HEK293 (cell line): ENCODE data around the gene EPHB1.

Experiments
- CTCF ChIA-PET: fragments of 350-600 bp; formaldehyde crosslinking; extraction: SDS; loops from one replicate; lab custom pipeline; 2021; ENCODE audit warnings: antibody characterized with exemption; lab: Yijun Ruan, JAX
- POLR2A ChIA-PET: fragments of 300-600 bp; formaldehyde crosslinking; extraction: SDS; loops from one replicate; lab custom pipeline; 2020; ENCODE audit warnings: antibody characterized with exemption, inconsistent platforms; lab: Yijun Ruan, JAX
- H3K27ac ChIP-seq: fragments of 200-500 bp; sonication (Bioruptor generic); 2 replicates; pipeline ENCODE4 v1.5.1; 2014; ENCODE audit warnings: low read depth, low read length, control low read depth, inconsistent platforms; ENCODE audit errors: extremely low read depth
- H3K36me3 ChIP-seq, 2 experiments: fragments of 200-500 bp in 1 of 2; sonication (Bioruptor generic) in 1 of 2; 1 replicate in 1 of 2; 2 replicates in 1 of 2; pipeline ENCODE4 v1.5.1; 2014 to 2017; ENCODE audit warnings: inconsistent platforms in 2 of 2, low read length in 2 of 2; ENCODE audit not compliant: control insufficient read depth in 2 of 2, insufficient read depth in 1 of 2
- H3K4me1 ChIP-seq: fragments of 200-500 bp; sonication (Bioruptor generic); 2 replicates; pipeline ENCODE4 v1.5.1; 2014; ENCODE audit warnings: mild to moderate bottlenecking, low read length, inconsistent platforms; ENCODE audit not compliant: control insufficient read depth, insufficient read depth
- H3K4me3 ChIP-seq: 2 replicates; pipeline ENCODE4 v1.5.1; 2011; ENCODE audit warnings: low read depth, mild to moderate bottlenecking, control low read depth, low read length, moderate library complexity
- H3K9me3 ChIP-seq: fragments of 200-500 bp; sonication (Bioruptor generic); 2 replicates; pipeline ENCODE4 v1.5.1; 2014; ENCODE audit warnings: low read depth, low read length, inconsistent platforms; ENCODE audit not compliant: control insufficient read depth, insufficient read depth
- BCL11B ChIP-seq: fragments of 450-650 bp; formaldehyde crosslinking; IDR thresholded peaks from 2 replicates; pipeline ENCODE4 v1.5.1; 2016; ENCODE audit warnings: low read depth, missing biosample characterization, missing genetic modification characterization
- HOXA7 ChIP-seq: sonication (generic); formaldehyde crosslinking; IDR thresholded peaks from 2 replicates; pipeline ENCODE4 v1.8.1; 2022; ENCODE audit warnings: missing genetic modification reagents, borderline replicate concordance
- IKZF3 ChIP-seq: fragments of 450-650 bp; IDR thresholded peaks from 2 replicates; pipeline ENCODE4 v1.5.0; 2018; ENCODE audit warnings: missing biosample characterization, mild to moderate bottlenecking, missing genetic modification characterization, moderate library complexity
- KLF1 ChIP-seq: fragments of 450-650 bp; formaldehyde crosslinking; IDR thresholded peaks from 2 replicates; pipeline ENCODE4 v1.5.1; 2016; ENCODE audit warnings: missing biosample characterization, missing genetic modification characterization
- MZF1 ChIP-seq: fragments of 450-650 bp; formaldehyde crosslinking; IDR thresholded peaks from 2 replicates; pipeline ENCODE4 v1.5.1; 2017; ENCODE audit warnings: missing biosample characterization, missing genetic modification characterization, borderline replicate concordance
- OSR2 ChIP-seq: fragments of 450-650 bp; formaldehyde crosslinking; IDR thresholded peaks from 2 replicates; pipeline ENCODE4 v1.5.1; 2016; ENCODE audit warnings: missing biosample characterization, missing genetic modification characterization
- PRDM6 ChIP-seq: fragments of 450-650 bp; formaldehyde crosslinking; IDR thresholded peaks from 2 replicates; pipeline ENCODE4 v1.5.1; 2017; ENCODE audit warnings: missing biosample characterization, missing genetic modification characterization
- ZBTB10 ChIP-seq: fragments of 450-650 bp; formaldehyde crosslinking; IDR thresholded peaks from 2 replicates; pipeline ENCODE4 v1.5.1; 2016; ENCODE audit warnings: missing biosample characterization, missing genetic modification characterization
- ZBTB20 ChIP-seq: fragments of 450-650 bp; formaldehyde crosslinking; IDR thresholded peaks from 2 replicates; pipeline ENCODE4 v1.5.1; 2016; ENCODE audit warnings: missing biosample characterization, missing genetic modification characterization
- ZBTB49 ChIP-seq: fragments of 450-650 bp; formaldehyde crosslinking; IDR thresholded peaks from 2 replicates; pipeline ENCODE4 v1.5.1; 2016; ENCODE audit warnings: missing biosample characterization, missing genetic modification characterization, low read depth
- ZBTB8A ChIP-seq: fragments of 450-650 bp; formaldehyde crosslinking; IDR thresholded peaks from 2 replicates; pipeline ENCODE4 v1.5.1; 2016; ENCODE audit warnings: missing biosample characterization, missing genetic modification characterization
- ZFP37 ChIP-seq: fragments of 450-650 bp; formaldehyde crosslinking; IDR thresholded peaks from 2 replicates; pipeline ENCODE4 v1.5.1; 2016; ENCODE audit warnings: missing biosample characterization, missing genetic modification characterization
- ZFP69B ChIP-seq: fragments of 450-650 bp; formaldehyde crosslinking; IDR thresholded peaks from 2 replicates; pipeline ENCODE4 v1.5.1; 2016; ENCODE audit warnings: missing biosample characterization, missing genetic modification characterization
- ZNF16 ChIP-seq: fragments of 450-650 bp; formaldehyde crosslinking; IDR thresholded peaks from 2 replicates; pipeline ENCODE4 v1.5.1; 2016; ENCODE audit warnings: low read depth, missing biosample characterization, missing genetic modification characterization
- ZNF169 ChIP-seq: fragments of 450-650 bp; formaldehyde crosslinking; IDR thresholded peaks from 2 replicates; pipeline ENCODE4 v1.5.1; 2016; ENCODE audit warnings: missing biosample characterization, missing genetic modification characterization
- ZNF341 ChIP-seq: fragments of 450-650 bp; formaldehyde crosslinking; IDR thresholded peaks from 2 replicates; pipeline ENCODE4; 2016; ENCODE audit warnings: low read depth, missing biosample characterization, missing genetic modification characterization
- ZNF354C ChIP-seq: fragments of 450-650 bp; formaldehyde crosslinking; IDR thresholded peaks from 2 replicates; pipeline ENCODE4 v1.5.1; 2016; ENCODE audit warnings: missing biosample characterization, missing genetic modification characterization, low read depth, borderline replicate concordance
- ZNF394 ChIP-seq: fragments of 450-650 bp; formaldehyde crosslinking; IDR thresholded peaks from 2 replicates; pipeline ENCODE4 v1.5.1; 2016; ENCODE audit warnings: missing biosample characterization, missing genetic modification characterization, mild to moderate bottlenecking, moderate library complexity, borderline replicate concordance
- ZNF423 ChIP-seq: fragments of 450-650 bp; formaldehyde crosslinking; IDR thresholded peaks from 2 replicates; pipeline ENCODE4 v1.5.1; 2016; ENCODE audit warnings: missing biosample characterization, missing genetic modification characterization
- ZNF473 ChIP-seq: fragments of 450-650 bp; formaldehyde crosslinking; IDR thresholded peaks from 2 replicates; pipeline ENCODE4 v1.5.1; 2017; ENCODE audit warnings: missing biosample characterization, missing genetic modification characterization
- ZNF488 ChIP-seq: fragments of 450-650 bp; formaldehyde crosslinking; IDR thresholded peaks from 2 replicates; pipeline ENCODE4 v1.5.1; 2016; ENCODE audit warnings: missing biosample characterization, missing genetic modification characterization
- ZNF548 ChIP-seq: fragments of 450-650 bp; formaldehyde crosslinking; IDR thresholded peaks from 2 replicates; pipeline ENCODE4 v1.5.1; 2016; ENCODE audit warnings: missing biosample characterization, missing genetic modification characterization
- ZNF558 ChIP-seq: fragments of 450-650 bp; formaldehyde crosslinking; IDR thresholded peaks from 2 replicates; pipeline ENCODE4 v1.5.1; 2016; ENCODE audit warnings: missing biosample characterization, missing genetic modification characterization
- ZNF585B ChIP-seq: fragments of 450-650 bp; formaldehyde crosslinking; IDR thresholded peaks from 2 replicates; pipeline ENCODE4 v1.5.1; 2016; ENCODE audit warnings: missing biosample characterization, missing genetic modification characterization
- ZNF621 ChIP-seq: fragments of 450-650 bp; formaldehyde crosslinking; IDR thresholded peaks from 2 replicates; pipeline ENCODE4 v1.5.1; 2017; ENCODE audit warnings: missing biosample characterization, missing genetic modification characterization
- ZNF664 ChIP-seq: fragments of 450-650 bp; formaldehyde crosslinking; IDR thresholded peaks from 2 replicates; pipeline ENCODE4 v1.5.1; 2016; ENCODE audit warnings: missing biosample characterization, missing genetic modification characterization
- ZNF830 ChIP-seq: fragments of 450-650 bp; IDR thresholded peaks from 2 replicates; pipeline ENCODE4 v1.5.0; 2018; ENCODE audit warnings: missing biosample characterization, missing genetic modification characterization, low read depth, mild to moderate bottlenecking, moderate library complexity

The EPHB1 gene

GRCh38 chr3:135272026-135272669, 477.1 kb downstream of the EPHB1 start:
- Histone ChIP-seq H3K36me3 (no peaks in the 10 kb centered on the region), H3K9me3 (no peaks in the 10 kb centered on the region), H3K27ac (no peak overlapping the region), H3K4me3 (no peak overlapping the region), H3K4me1 (no peaks in the 10 kb centered on the region)
- POLR2A ChIA-PET = no interaction called here
- TF ChIP-seq ZNF621 (tag by site-specific recombination) (no peak), ZBTB20 (tag by site-specific recombination) (no peak), ZBTB49 (tag by site-specific recombination) (no peak), ZNF548 (tag by site-specific recombination) (no peak), ZNF354C (tag by site-specific recombination) (no peak), ZNF558 (tag by site-specific recombination) (no peak), OSR2 (no peak), IKZF3 (tag by site-specific recombination) (no peak), ZBTB10 (tag by site-specific recombination) (no peak), ZNF473 (tag by site-specific recombination) (no peak), ZFP69B (tag by site-specific recombination) (no peak), ZNF423 (tag by site-specific recombination) (no peak), BCL11B (tag by site-specific recombination) (no peak), ZNF394 (tag by site-specific recombination) (no peak)
- CTCF ChIA-PET = no interaction called here

- H3K27ac ChIP-seq = no peak overlapping the region
- no peak for TF ChIP-seq ZNF488 (tag by site-specific recombination)
- TF ChIP-seq PRDM6 = no peak
- TF ChIP-seq ZBTB8A (tag by site-specific recombination) = no peak
- no peak for TF ChIP-seq MZF1
- no peak for TF ChIP-seq ZNF169
- TF ChIP-seq HOXA7 (CRISPR knock-in tag) = no peak
- TF ChIP-seq ZNF16 = no peak
- no peak for TF ChIP-seq ZNF664 (tag by site-specific recombination)
- TF ChIP-seq ZNF830 (tag by site-specific recombination) = no peak
- TF ChIP-seq ZNF585B (tag by site-specific recombination) = no peak
- TF ChIP-seq ZFP37 (tag by site-specific recombination) = no peak
- no peak for TF ChIP-seq KLF1
- no peak for TF ChIP-seq ZNF341
- no peaks in the 10 kb centered on the region for H3K36me3 ChIP-seq
- CTCF ChIA-PET = no interaction called here
- POLR2A ChIA-PET = no interaction called here
- no peaks in the 10 kb centered on the region for H3K9me3 ChIP-seq
- H3K4me3 ChIP-seq = no peak overlapping the region
- no peaks in the 10 kb centered on the region for H3K4me1 ChIP-seq
These were observed 497.1 kb downstream of the EPHB1 start for GRCh38 chr3:135292162-135292561.
